Activated CD8-positive, alpha-beta T cell treated with anti-CD3 and anti-CD28 coated beads for 36 hours (primary cell): ENCODE results near the gene ETAA1. TPM values are rescaled to one million over a fixed set of nuclear protein-coding genes. Genes with fewer than 3 reads are reported as not detected.

Experiments
- ATAC-seq: fragments of 200-7000 bp; cut with Tn5 transposase; one replicate; pipeline ENCODE4 v1.10.0; 2021; ENCODE audit warnings: mild to moderate bottlenecking, moderate library complexity
- CTCF ChIA-PET: fragments of 350-600 bp; sonication (Branson Sonifier 250); formaldehyde crosslinking; loops from one replicate; lab custom pipeline; 2021; ENCODE audit warnings: antibody characterized with exemption; lab: Charles Lee
- POLR2A ChIA-PET: fragments of 350-600 bp; sonication (Branson Sonifier 250); formaldehyde crosslinking; loops from one replicate; lab custom pipeline; 2021; ENCODE audit warnings: antibody characterized with exemption; lab: Charles Lee
- DNase-seq: peaks from one replicate; pipeline ENCODE4 v3.0.0-alpha.2; 2020
- H3K27ac Mint-ChIP-seq: one replicate; pipeline ENCODE4 v1.8.0; 2021; ENCODE audit warnings: mild to moderate bottlenecking, mixed read lengths
- H3K27me3 Mint-ChIP-seq: one replicate; pipeline ENCODE4 v1.8.0; 2021; ENCODE audit warnings: mixed read lengths
- H3K36me3 Mint-ChIP-seq: one replicate; pipeline ENCODE4 v1.8.0; 2021; ENCODE audit warnings: low read depth, mixed read lengths
- H3K4me1 Mint-ChIP-seq: one replicate; pipeline ENCODE4 v1.8.0; 2021; ENCODE audit warnings: low read depth, mixed read lengths
- H3K4me3 Mint-ChIP-seq: one replicate; pipeline ENCODE4 v1.8.0; 2021; ENCODE audit warnings: mild to moderate bottlenecking, moderate library complexity, mixed read lengths
- H3K9me3 Mint-ChIP-seq: one replicate; pipeline ENCODE4 v1.8.0; 2021; ENCODE audit warnings: mixed read lengths
- intact Hi-C: fragments of 100-400 bp; cut with micrococcal nuclease; formaldehyde crosslinking; loops from one replicate; pipeline ENCODE4 v1.10.0; 2022
- total RNA-seq, 2 experiments: library from RNA; stranded (reverse); gene quantifications; one replicate each; pipeline ENCODE4 v1.2.3, GENCODE V29; 2021
- TF ChIP-seq, protein P1 (sequence below): fragments of 200-600 bp; IDR thresholded peaks from one replicate; pipeline ENCODE4 v1.8.0; 2022; ENCODE audit warnings: antibody characterized with exemption, mild to moderate bottlenecking

ETAA1 gene
- total RNA-seq, 2 experiments from 2014 or later, result 11.9 to 13.5 TPM

DNA sequence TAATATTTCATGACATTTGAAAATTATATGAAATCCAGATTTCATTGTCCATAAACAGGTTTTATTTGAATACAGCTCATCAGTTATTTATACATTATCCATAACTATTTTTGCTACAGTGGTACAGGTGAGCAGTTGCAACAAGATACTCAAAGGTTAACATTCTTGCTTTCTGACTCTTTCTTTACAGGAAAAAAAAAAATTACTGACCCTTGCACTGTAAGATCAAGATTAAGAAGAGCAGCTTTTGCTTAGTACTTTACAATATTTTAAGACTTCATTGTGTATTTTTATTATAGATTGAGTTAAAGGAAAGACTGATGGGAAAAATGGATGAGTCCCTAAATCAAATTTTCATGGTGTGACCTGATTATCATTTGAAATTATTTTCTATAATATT is 11.2 kb downstream of the ETAA1 start:
- ChIA-PET POLR2A (interaction anchor here (0.6 to 1.2 kb wide), 3 partner anchors 11 to 230 kb away, joined by 3 read pairs; partner anchors contain the start of gene ETAA1), CTCF (no interaction called here)
- H3K27me3 Mint-ChIP-seq, result no peaks in the 10 kb centered on the region
- no peak overlapping the region for H3K27ac Mint-ChIP-seq
- intact Hi-C loops, result no loop called here
- no peaks in the 10 kb centered on the region for H3K9me3 Mint-ChIP-seq
- H3K4me3 Mint-ChIP-seq, result no peak overlapping the region
- ATAC-seq (no peak), DNase-seq (no peak)
- TF ChIP-seq, protein P1, sequence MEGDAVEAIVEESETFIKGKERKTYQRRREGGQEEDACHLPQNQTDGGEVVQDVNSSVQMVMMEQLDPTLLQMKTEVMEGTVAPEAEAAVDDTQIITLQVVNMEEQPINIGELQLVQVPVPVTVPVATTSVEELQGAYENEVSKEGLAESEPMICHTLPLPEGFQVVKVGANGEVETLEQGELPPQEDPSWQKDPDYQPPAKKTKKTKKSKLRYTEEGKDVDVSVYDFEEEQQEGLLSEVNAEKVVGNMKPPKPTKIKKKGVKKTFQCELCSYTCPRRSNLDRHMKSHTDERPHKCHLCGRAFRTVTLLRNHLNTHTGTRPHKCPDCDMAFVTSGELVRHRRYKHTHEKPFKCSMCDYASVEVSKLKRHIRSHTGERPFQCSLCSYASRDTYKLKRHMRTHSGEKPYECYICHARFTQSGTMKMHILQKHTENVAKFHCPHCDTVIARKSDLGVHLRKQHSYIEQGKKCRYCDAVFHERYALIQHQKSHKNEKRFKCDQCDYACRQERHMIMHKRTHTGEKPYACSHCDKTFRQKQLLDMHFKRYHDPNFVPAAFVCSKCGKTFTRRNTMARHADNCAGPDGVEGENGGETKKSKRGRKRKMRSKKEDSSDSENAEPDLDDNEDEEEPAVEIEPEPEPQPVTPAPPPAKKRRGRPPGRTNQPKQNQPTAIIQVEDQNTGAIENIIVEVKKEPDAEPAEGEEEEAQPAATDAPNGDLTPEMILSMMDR, result no peak
- peaks cover 11% of the 10 kb centered on the region for H3K4me1 Mint-ChIP-seq
- peaks cover 43% of the 10 kb centered on the region for H3K36me3 Mint-ChIP-seq

DNA sequence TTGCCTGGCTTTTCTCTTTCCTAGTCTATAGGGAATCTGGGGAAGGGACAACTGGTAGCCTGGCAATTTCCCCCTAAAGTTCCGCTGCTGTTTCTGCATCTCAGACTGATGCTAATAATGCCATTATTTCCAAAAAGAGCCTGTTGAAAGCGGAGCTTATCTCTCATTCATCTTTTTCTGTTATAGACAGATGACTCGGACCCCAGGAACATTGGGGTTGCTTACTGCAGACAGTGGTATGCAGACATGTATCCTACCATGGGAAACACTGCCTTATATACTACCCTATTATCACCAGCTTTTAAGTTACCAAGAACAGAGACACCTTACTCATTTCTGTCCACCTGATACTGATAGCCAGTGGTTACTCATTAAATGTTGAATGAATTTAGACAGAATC is 15.3 kb downstream of the ETAA1 start:
- intact Hi-C loops, result no loop called here
- Mint-ChIP-seq H3K27me3 (no peaks in the 10 kb centered on the region), H3K36me3 (peaks cover 17% of the 10 kb centered on the region), H3K4me3 (no peak overlapping the region), H3K27ac (no peak overlapping the region), H3K9me3 (no peaks in the 10 kb centered on the region), H3K4me1 (no peaks in the 10 kb centered on the region)
- ChIA-PET CTCF (no interaction called here), POLR2A (no interaction called here)
- DNase-seq (no peak), ATAC-seq (no peak)
- TF ChIP-seq, protein P1, result no peak

DNA sequence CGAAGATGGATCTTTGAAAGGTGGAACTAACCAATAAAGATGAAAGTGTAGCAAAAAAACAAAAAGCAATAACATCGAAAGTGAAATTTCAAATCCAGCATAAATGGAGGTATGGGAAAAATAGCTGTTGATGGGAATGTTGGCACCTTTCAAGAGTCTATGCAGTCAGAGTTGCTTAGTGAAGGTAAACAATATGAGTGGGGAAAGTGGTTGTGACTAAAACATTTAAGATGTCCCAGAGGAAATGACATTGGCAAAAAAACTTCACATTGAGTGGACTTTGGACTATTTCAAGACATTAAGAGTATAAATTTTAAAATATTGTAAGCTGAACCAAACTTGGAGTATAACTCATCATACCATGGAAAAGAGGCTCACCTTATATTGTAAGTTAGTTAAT is 17.7 kb downstream of the ETAA1 start:
- peaks cover 15% of the 10 kb centered on the region for H3K36me3 Mint-ChIP-seq
- no peak for DNase-seq
- TF ChIP-seq, protein P1, result no peak
- no peaks in the 10 kb centered on the region for H3K27me3 Mint-ChIP-seq
- intact Hi-C loops, result no loop called here
- no peaks in the 10 kb centered on the region for H3K9me3 Mint-ChIP-seq
- H3K27ac Mint-ChIP-seq, result no peak overlapping the region
- CTCF ChIA-PET, result no interaction called here
- ATAC-seq, result no peak
- no peak overlapping the region for H3K4me3 Mint-ChIP-seq
- POLR2A ChIA-PET, result no interaction called here
- H3K4me1 Mint-ChIP-seq, result no peaks in the 10 kb centered on the region

DNA sequence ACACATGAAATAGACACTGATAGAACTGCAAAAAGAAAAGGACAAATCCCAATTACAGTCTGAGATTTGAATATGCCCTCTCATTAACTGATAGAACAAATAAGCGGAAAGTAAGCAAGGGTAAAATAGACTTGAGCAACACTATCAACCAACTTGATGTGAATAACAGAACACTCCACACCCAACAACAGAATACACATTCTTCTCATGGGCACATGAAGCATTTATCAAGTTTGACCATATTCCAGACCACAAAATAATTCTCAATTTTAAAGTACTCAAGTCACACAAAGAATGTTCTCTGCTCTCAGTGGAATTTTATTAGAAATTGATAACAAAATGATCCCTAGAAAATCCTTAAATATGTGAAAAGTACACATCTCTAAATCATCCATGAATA is 19.0 kb downstream of the ETAA1 start:
- Mint-ChIP-seq H3K36me3 (peaks cover 8% of the 10 kb centered on the region), H3K4me1 (no peaks in the 10 kb centered on the region), H3K4me3 (no peak overlapping the region), H3K27ac (no peak overlapping the region), H3K9me3 (no peaks in the 10 kb centered on the region), H3K27me3 (no peaks in the 10 kb centered on the region)
- TF ChIP-seq, protein P1, result no peak
- ChIA-PET CTCF (no interaction called here), POLR2A (no interaction called here)
- no peak for DNase-seq
- intact Hi-C loops, result no loop called here
- no peak for ATAC-seq

DNA sequence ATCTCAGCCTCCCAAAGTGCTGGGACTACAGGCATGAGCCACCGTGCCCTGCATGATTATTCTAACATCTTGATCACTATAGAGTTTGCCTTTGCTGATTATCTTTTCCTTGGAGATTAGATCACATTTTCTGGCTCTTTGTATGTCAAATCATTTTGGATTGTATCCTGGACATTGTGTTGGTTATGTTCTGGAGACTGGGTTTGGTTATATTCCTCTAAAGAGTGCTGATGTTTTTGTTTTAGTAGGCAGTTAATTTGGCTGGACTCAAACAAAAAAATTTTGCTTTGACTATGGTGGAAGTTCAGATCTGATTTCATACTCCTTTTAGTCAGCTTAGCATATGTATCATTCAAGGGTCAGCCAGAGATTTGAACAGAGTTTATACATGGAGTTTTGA is 26.4 kb downstream of the ETAA1 start:
- TF ChIP-seq, protein P1, result no peak
- no peak for ATAC-seq
- no peak for DNase-seq
- Mint-ChIP-seq H3K4me3 (no peak overlapping the region), H3K9me3 (peaks cover 7% of the 10 kb centered on the region), H3K4me1 (no peaks in the 10 kb centered on the region), H3K27ac (no peak overlapping the region), H3K36me3 (no peaks in the 10 kb centered on the region), H3K27me3 (no peaks in the 10 kb centered on the region)
- intact Hi-C loops, result no loop called here
- POLR2A ChIA-PET, result no interaction called here
- CTCF ChIA-PET, result no interaction called here
